OCI-LY7 (cell line): Measurements from ENCODE around the gene MTHFS.

Experiments
- CTCF ChIP-seq: fragments of 200-600 bp; sonication (generic); conservative IDR thresholded peaks from 2 replicates; pipeline ENCODE4 v1.5.1; 2014; ENCODE audit warnings: mild to moderate bottlenecking, antibody characterized with exemption, low read length, moderate library complexity, mixed read lengths
- EZH2phosphoT487 ChIP-seq: fragments of 200-600 bp; sonication (generic); IDR thresholded peaks from 2 replicates; pipeline ENCODE4 v1.6.1; 2018; ENCODE audit warnings: low read depth, borderline replicate concordance, mild to moderate bottlenecking, mixed run types, antibody characterized with exemption, low read length, moderate library complexity, mixed read lengths

- TF ChIP-seq CTCF: no peak
- no peak for TF ChIP-seq EZH2phosphoT487
Measured at GRCh38 chr15:79932447-79932846, 35.6 kb upstream of the MTHFS start.
